Smooth muscle cell (in vitro differentiated cells): ENCODE measurements around the gene DENND1A. TPM values are rescaled to one million over a fixed set of nuclear protein-coding genes. Genes with fewer than 3 reads are reported as not detected.

Experiments
- DNase-seq: peaks from one replicate; lab custom pipeline; 2025; ENCODE audit not compliant: unreplicated experiment; lab: John Stamatoyannopoulos, UW
- H2AFZ ChIP-seq: fragments of 200-600 bp; sonication (generic); 2 replicates; pipeline ENCODE4 v1.6.0; 2016; ENCODE audit warnings: antibody characterized with exemption, low read depth, mild to moderate bottlenecking
- H3F3A ChIP-seq: fragments of 200-600 bp; sonication (generic); 2 replicates; pipeline ENCODE4 v1.6.0; 2017; ENCODE audit warnings: antibody characterized with exemption, low read depth
- H3K27ac ChIP-seq: fragments of 200-600 bp; sonication (generic); 2 replicates; pipeline ENCODE4 v1.5.1; 2016; ENCODE audit warnings: low read depth, mild to moderate bottlenecking
- H3K27me3 ChIP-seq: fragments of 200-600 bp; sonication (generic); 2 replicates; pipeline ENCODE4 v1.6.1; 2016; ENCODE audit warnings: low read depth, mild to moderate bottlenecking
- H3K36me3 ChIP-seq: fragments of 200-600 bp; sonication (generic); 2 replicates; pipeline ENCODE4 v1.5.1; 2016; ENCODE audit warnings: low read depth
- H3K4me1 ChIP-seq: fragments of 200-600 bp; sonication (generic); 2 replicates; pipeline ENCODE4 v1.5.1; 2016; ENCODE audit warnings: low read depth
- H3K4me2 ChIP-seq: fragments of 200-600 bp; sonication (generic); 2 replicates; pipeline ENCODE4 v1.6.0; 2016; ENCODE audit warnings: mild to moderate bottlenecking
- H3K4me3 ChIP-seq: fragments of 200-600 bp; sonication (generic); 2 replicates; pipeline ENCODE4 v1.5.1; 2016; ENCODE audit warnings: mild to moderate bottlenecking
- H3K79me2 ChIP-seq: fragments of 200-600 bp; sonication (generic); 2 replicates; pipeline ENCODE4 v1.6.0; 2016; ENCODE audit warnings: low read depth, mild to moderate bottlenecking
- H3K9ac ChIP-seq: fragments of 200-600 bp; sonication (generic); 2 replicates; pipeline ENCODE4 v1.6.0; 2016; ENCODE audit warnings: low read depth
- H3K9me3 ChIP-seq: fragments of 200-600 bp; sonication (generic); replicated peaks from 2 replicates; pipeline ENCODE4 v1.5.1; 2016; ENCODE audit warnings: low read depth
- H4K20me1 ChIP-seq: fragments of 200-600 bp; sonication (generic); 2 replicates; pipeline ENCODE4 v1.6.0; 2016; ENCODE audit warnings: low read depth
- WGBS: methylation state at CpG from one replicate; pipeline ENCODE4 v1.1.7; 2016; ENCODE audit warnings: low lambda C conversion rate; 5-methylcytosine and 5-hydroxymethylcytosine counted together
- polyA plus RNA-seq: library from polyadenylated mRNA; unstranded; fragments of >200 nt; fragmentation: Nextera tagmentation; extraction: Ambion mirVana; gene quantifications from 2 replicates; pipeline ENCODE4 v1.2.1, GENCODE V29; 2016
- total RNA-seq: library from RNA; depleted of rRNA; stranded (reverse); fragments of >200 nt; gene quantifications from 2 replicates; pipeline ENCODE4 v1.2.3, GENCODE V29; 2014
- TF ChIP-seq, protein P1 (sequence below): fragments of 200-600 bp; sonication (generic); IDR thresholded peaks from 2 replicates; pipeline ENCODE4 v1.5.1; 2017; ENCODE audit warnings: borderline replicate concordance, mild to moderate bottlenecking, antibody characterized with exemption; ENCODE audit not compliant: insufficient read depth, poor library complexity, severe bottlenecking

Gene DENND1A
- total and polyA plus RNA-seq, 2 experiments from 2014 or later = 8.1 to 20.2 TPM

DNA sequence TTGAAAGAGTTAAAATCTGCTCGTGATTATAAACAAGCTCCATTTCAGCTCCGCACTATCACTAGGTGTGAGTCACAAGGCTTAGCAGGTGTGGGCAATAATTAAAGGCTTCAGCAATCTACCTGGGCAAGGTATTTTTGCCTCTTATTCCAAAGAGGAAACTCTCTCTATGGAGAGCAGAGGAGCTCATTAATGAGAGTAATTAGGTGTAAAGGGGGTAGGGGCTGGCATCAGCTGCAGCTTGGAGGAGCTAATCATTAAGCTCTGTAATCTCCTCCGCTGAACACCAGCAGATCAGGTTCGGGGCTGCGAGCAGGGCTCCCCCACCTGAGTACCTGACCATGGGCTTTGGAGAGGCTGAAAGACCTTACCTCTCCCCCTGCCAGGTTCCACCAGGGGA, 444.7 kb downstream of the DENND1A start:
- H3K9ac ChIP-seq = no peak overlapping the region
- WGBS = 82% methylated on average over 5 of the region's 5 CpGs
- no peak overlapping the region for H3K27ac ChIP-seq
- H3F3A ChIP-seq = no peaks in the 10 kb centered on the region
- no peaks in the 10 kb centered on the region for H4K20me1 ChIP-seq
- no peaks in the 10 kb centered on the region for H3K79me2 ChIP-seq
- no peak for DNase-seq
- no peak overlapping the region for H3K4me3 ChIP-seq
- TF ChIP-seq, protein P1, sequence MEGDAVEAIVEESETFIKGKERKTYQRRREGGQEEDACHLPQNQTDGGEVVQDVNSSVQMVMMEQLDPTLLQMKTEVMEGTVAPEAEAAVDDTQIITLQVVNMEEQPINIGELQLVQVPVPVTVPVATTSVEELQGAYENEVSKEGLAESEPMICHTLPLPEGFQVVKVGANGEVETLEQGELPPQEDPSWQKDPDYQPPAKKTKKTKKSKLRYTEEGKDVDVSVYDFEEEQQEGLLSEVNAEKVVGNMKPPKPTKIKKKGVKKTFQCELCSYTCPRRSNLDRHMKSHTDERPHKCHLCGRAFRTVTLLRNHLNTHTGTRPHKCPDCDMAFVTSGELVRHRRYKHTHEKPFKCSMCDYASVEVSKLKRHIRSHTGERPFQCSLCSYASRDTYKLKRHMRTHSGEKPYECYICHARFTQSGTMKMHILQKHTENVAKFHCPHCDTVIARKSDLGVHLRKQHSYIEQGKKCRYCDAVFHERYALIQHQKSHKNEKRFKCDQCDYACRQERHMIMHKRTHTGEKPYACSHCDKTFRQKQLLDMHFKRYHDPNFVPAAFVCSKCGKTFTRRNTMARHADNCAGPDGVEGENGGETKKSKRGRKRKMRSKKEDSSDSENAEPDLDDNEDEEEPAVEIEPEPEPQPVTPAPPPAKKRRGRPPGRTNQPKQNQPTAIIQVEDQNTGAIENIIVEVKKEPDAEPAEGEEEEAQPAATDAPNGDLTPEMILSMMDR = no peak
- no peaks in the 10 kb centered on the region for H3K9me3 ChIP-seq
- no peak overlapping the region for H2AFZ ChIP-seq
- H3K27me3 ChIP-seq = no peaks in the 10 kb centered on the region
- no peaks in the 10 kb centered on the region for H3K36me3 ChIP-seq
- peaks cover 13% of the 10 kb centered on the region for H3K4me1 ChIP-seq
- no peak overlapping the region for H3K4me2 ChIP-seq

DNA sequence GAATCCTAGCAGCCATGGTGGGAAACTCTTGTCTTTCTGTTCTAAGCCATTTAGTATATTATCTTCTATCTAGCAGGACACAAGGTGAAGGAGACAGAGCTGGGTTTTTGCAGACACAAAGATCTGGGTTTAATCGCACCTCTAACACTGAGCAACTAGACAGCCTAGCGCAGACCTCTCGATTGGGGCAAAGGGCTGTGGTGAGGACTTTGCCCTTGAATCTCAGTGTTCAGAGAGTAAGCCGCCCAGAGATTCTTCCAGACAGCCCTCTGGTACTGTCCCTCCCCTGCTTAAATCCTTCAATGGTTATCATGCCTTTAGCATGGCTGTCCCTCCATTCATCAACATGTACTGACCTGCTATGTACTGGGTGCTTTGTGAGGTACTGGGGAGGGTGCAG, 445.8 kb downstream of the DENND1A start:
- Histone ChIP-seq H3K79me2 (no peaks in the 10 kb centered on the region), H2AFZ (no peak overlapping the region), H3K27me3 (no peaks in the 10 kb centered on the region), H3K9me3 (no peaks in the 10 kb centered on the region), H3K27ac (no peak overlapping the region), H3K36me3 (no peaks in the 10 kb centered on the region), H3F3A (no peaks in the 10 kb centered on the region), H3K4me1 (peaks cover 13% of the 10 kb centered on the region), H4K20me1 (no peaks in the 10 kb centered on the region), H3K4me3 (no peak overlapping the region), H3K9ac (no peak overlapping the region), H3K4me2 (no peak overlapping the region)
- DNase-seq = no peak
- TF ChIP-seq, protein P1 = no peak
- 93% methylated on average over 4 of the region's 4 CpGs for WGBS

DNA sequence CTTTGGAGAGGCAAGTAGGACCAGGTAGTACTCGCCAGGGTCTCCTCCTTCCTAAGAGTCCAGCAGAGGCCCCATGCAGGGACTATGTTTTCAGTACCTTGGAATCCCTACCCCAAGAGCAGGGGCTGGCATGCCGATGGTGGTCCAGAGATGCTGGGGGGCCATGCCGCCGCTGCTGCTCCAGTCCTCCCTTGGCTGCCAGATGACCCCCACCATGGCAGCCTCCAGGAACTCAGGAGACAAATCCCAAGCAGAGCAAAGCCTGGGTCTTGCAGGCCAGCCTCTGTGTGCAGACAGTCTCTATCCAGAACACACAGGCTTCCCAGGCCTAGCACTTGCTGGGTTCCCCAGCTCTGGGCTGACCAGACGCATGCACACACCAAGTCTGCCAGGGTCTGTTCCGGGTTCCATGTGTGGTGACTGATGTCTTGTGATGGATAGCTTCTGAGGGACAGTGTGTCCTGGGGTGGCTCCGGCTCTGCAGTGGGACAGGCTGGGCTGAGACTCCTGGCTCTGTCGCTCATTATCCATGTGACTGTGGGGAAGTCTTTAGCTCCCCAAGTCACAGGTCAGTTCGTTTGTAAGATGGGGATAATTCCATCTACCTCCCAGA, 446.6 kb downstream of the DENND1A start:
- Histone ChIP-seq H3K9ac (no peak overlapping the region), H3K79me2 (no peaks in the 10 kb centered on the region), H3K27ac (no peak overlapping the region), H2AFZ (no peak overlapping the region), H3K36me3 (no peaks in the 10 kb centered on the region), H3K4me1 (peaks cover 8% of the 10 kb centered on the region), H3K4me3 (no peak overlapping the region), H3K27me3 (no peaks in the 10 kb centered on the region), H3F3A (no peaks in the 10 kb centered on the region), H3K4me2 (no peak overlapping the region), H3K9me3 (no peaks in the 10 kb centered on the region), H4K20me1 (no peaks in the 10 kb centered on the region)
- no peak for DNase-seq
- WGBS = 91% methylated on average over 9 of the region's 9 CpGs
- TF ChIP-seq, protein P1 = no peak
